Parathyroid adenoma (tissue), 2 donors: ENCODE data around the gene SLC25A22.

ENCODE experiments used
- H2AFZ ChIP-seq: fragments of 300-600 bp; sonication (generic); one replicate; pipeline ENCODE4 v1.7.0; 2017; ENCODE audit warnings: antibody characterized with exemption, mild to moderate bottlenecking
- H3K27ac ChIP-seq: fragments of 300-600 bp; sonication (generic); one replicate; pipeline ENCODE4 v1.7.0; 2017
- H3K27me3 ChIP-seq: fragments of 300-600 bp; sonication (generic); one replicate; pipeline ENCODE4 v1.7.0; 2017; ENCODE audit warnings: low read length; ENCODE audit not compliant: control insufficient read depth, insufficient read depth
- H3K36me3 ChIP-seq: fragments of 300-600 bp; sonication (generic); one replicate; pipeline ENCODE4 v1.7.0; 2017; ENCODE audit warnings: low read length; ENCODE audit not compliant: control insufficient read depth, insufficient read depth
- H3K4me1 ChIP-seq: fragments of 300-600 bp; sonication (generic); one replicate; pipeline ENCODE4 v1.7.0; 2017; ENCODE audit warnings: control low read depth
- H3K4me2 ChIP-seq: fragments of 300-600 bp; sonication (generic); one replicate; pipeline ENCODE4 v1.7.0; 2017; ENCODE audit warnings: low read length
- H3K4me3 ChIP-seq: fragments of 300-600 bp; sonication (generic); one replicate; pipeline ENCODE4 v1.7.0; 2017; ENCODE audit warnings: low read depth, low read length
- H3K79me2 ChIP-seq: fragments of 300-600 bp; sonication (generic); one replicate; pipeline ENCODE4 v1.7.0; 2017; ENCODE audit warnings: control low read depth
- H3K9ac ChIP-seq: fragments of 300-600 bp; sonication (generic); one replicate; pipeline ENCODE4 v1.7.0; 2017; ENCODE audit warnings: mild to moderate bottlenecking
- H3K9me3 ChIP-seq: fragments of 300-600 bp; sonication (generic); one replicate; pipeline ENCODE4 v1.7.0; 2017; ENCODE audit warnings: low read length; ENCODE audit not compliant: control insufficient read depth
- CTCF ChIP-seq: fragments of 300-600 bp; sonication (generic); IDR thresholded peaks from one replicate; pipeline ENCODE4 v1.7.0; 2017; ENCODE audit warnings: antibody characterized with exemption, mild to moderate bottlenecking
- donor health status: primary hyperparathyroidism.

SLC25A22 gene

DNA sequence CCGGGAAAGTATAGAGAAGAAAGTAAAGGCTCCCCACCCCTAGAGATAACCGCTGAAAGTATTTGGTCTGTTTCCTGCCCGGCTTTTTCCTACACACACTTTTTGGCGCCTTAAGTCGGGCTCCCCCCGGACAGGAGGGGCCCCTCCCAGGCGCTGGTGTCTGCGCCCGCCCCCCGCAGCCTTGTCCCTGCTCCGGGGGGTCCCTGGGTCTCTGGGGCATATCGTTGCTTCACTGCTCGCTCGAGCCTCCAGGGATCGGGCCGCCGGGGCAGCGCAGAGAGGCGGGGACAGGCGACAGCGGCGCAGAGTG is 28.7 kb upstream of the SLC25A22 start:
- no peaks in the 10 kb centered on the region for H3K27me3 ChIP-seq

GRCh38 chr11:826227-826621 is 28.1 kb upstream of the SLC25A22 start:
- no peak overlapping the region for H3K9ac ChIP-seq
- H3K4me3 ChIP-seq: no peak overlapping the region
- no peaks in the 10 kb centered on the region for H3K4me1 ChIP-seq
- H3K27ac ChIP-seq: no peak overlapping the region
- H3K4me2 ChIP-seq: no peak overlapping the region
- H3K36me3 ChIP-seq: no peaks in the 10 kb centered on the region
- H3K27me3 ChIP-seq: no peaks in the 10 kb centered on the region
- H3K9me3 ChIP-seq: no peaks in the 10 kb centered on the region
- H2AFZ ChIP-seq: no peak overlapping the region
- H3K79me2 ChIP-seq: no peaks in the 10 kb centered on the region
- TF ChIP-seq CTCF: no peak

More for the DNA sequence above, 28.7 kb upstream of the SLC25A22 start:
- no peaks in the 10 kb centered on the region for H3K36me3 ChIP-seq
- H3K27ac ChIP-seq: no peak overlapping the region
- H3K9me3 ChIP-seq: no peaks in the 10 kb centered on the region
- H3K9ac ChIP-seq: no peak overlapping the region
- no peak for TF ChIP-seq CTCF
- H2AFZ ChIP-seq: peak overlapping the region; percentile 63
- H3K4me1 ChIP-seq: no peaks in the 10 kb centered on the region
- H3K4me3 ChIP-seq: peak overlapping the region; percentile 49
- peak overlapping the region; percentile 77 for H3K4me2 ChIP-seq
- no peaks in the 10 kb centered on the region for H3K79me2 ChIP-seq

DNA sequence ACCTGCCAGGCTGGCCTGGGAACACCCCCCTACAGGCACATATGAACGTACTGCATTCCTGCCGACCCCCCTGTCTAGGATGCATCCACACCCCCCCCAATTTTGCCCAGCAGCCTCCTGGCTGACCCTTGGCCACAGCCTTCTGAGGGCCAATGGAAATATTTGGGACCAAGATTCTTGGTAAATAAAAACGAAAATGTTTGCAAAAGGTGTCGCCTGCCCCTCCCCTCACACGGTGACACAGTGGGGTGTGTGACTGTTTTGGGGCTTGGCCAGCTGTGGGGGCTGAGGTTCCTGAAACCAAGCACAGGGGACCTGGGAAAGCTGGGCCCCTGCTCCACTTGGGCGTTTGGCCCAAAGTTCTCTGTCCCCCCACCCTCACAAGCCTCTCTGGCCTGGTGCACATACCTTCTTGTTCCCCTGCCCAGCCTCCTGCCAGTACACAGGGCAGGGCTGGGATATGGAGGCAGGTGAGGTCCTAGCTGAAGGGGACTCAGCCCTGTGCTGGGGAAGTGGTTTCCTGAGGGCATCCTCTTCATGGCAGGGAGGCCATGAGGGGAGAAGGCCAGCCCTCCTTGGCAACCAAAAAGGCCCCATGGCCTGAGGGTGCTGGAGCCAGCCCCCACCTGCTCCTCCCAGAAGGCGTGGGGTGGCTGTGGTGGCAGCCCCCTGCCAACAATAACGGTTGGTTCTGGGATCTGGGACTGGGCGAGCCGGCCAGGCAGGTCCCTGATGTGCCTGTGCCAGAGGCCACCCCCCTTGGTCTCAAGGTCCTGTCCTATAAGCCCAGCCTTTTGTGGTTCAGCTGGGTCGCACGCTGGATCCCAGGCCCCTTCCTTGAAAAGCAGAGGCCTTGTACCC is 27.5 kb upstream of the SLC25A22 start:
- Histone ChIP-seq H3K27me3 (no peaks in the 10 kb centered on the region), H3K36me3 (no peaks in the 10 kb centered on the region), H3K79me2 (peaks cover 2% of the 10 kb centered on the region), H3K4me2 (no peak overlapping the region), H3K9me3 (no peaks in the 10 kb centered on the region), H2AFZ (no peak overlapping the region), H3K4me3 (no peak overlapping the region), H3K27ac (no peak overlapping the region), H3K9ac (no peak overlapping the region), H3K4me1 (no peaks in the 10 kb centered on the region)
- no peak for TF ChIP-seq CTCF

DNA sequence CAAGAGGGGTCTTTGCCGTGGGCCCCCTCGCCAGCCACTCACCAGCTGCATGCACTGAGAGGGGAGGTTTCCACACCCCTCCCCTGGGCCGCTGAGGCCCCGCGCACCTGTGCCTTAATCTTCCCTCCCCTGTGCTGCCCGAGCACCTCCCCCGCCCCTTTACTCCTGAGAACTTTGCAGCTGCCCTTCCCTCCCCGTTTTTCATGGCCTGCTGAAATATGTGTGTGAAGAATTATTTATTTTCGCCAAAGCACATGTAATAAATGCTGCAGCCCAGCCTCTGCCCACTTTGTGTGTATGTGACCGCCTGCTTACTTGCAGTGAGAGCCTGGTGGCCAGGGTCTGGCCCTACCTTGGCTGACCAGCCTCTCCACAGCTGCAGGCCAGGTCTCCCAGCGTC is 26.9 kb upstream of the SLC25A22 start:
- Histone ChIP-seq H3K9me3 (no peaks in the 10 kb centered on the region), H3K36me3 (no peaks in the 10 kb centered on the region), H3K79me2 (peaks cover 2% of the 10 kb centered on the region), H3K4me2 (no peak overlapping the region), H3K27ac (no peak overlapping the region), H3K27me3 (no peaks in the 10 kb centered on the region), H2AFZ (no peak overlapping the region), H3K9ac (no peak overlapping the region), H3K4me1 (no peaks in the 10 kb centered on the region), H3K4me3 (no peak overlapping the region)
- no peak for TF ChIP-seq CTCF
